A549 (cell line): ENCODE data around the gene PTGER4. TPM values are rescaled to one million over a fixed set of nuclear protein-coding genes. Genes with fewer than 3 reads are reported as not detected.

Experiments
- ATAC-seq, 2 experiments: fragments of 200-7000 bp in 1 of 2; fragments of >200 bp in 1 of 2; cut with Nextera tagmentation in 1 of 2; cut with Tn5 transposase in 1 of 2; 3 replicates each; pipeline versions ENCODE4 v1.8.0 to v1.9.1; 2018 to 2020; ENCODE audit warnings: mild to moderate bottlenecking in 1 of 2, moderate library complexity in 1 of 2
- CTCF ChIA-PET: fragments of 300-600 bp; sonication (Branson Sonifier 250); formaldehyde crosslinking; extraction: SDS; loops from one replicate; lab custom pipeline; 2021; ENCODE audit warnings: antibody characterized with exemption, inconsistent platforms; lab: Yijun Ruan, JAX
- POLR2A ChIA-PET: fragments of 350-600 bp; formaldehyde crosslinking; extraction: SDS; loops from one replicate; lab custom pipeline; 2021; ENCODE audit warnings: antibody characterized with exemption, inconsistent platforms; lab: Yijun Ruan, JAX
- DNase-seq, 2 experiments: peaks; one replicate each; pipeline versions ENCODE4 v3.0.0 to v3.0.0-alpha.2; 2011 to 2016; ENCODE audit warnings: low read depth in 1 of 2, low spot score in 1 of 2
- FAIRE-seq: peaks from 2 replicates; lab custom pipeline; 2011; peaks lifted over from hg19 to GRCh38; lab: Jason Lieb, UNC
- H3K27ac ChIP-seq, 2 experiments: fragments of >200 bp; sonication (Bioruptor Twin); formaldehyde crosslinking; 3 replicates each; pipeline ENCODE4 v1.5.1; 2016 to 2017
- H3K4me1 ChIP-seq: fragments of >200 bp; sonication (Bioruptor Twin); formaldehyde crosslinking; 3 replicates; pipeline ENCODE4 v1.6.1; 2016
- H3K4me2 ChIP-seq: fragments of >200 bp; sonication (Bioruptor Twin); formaldehyde crosslinking; 3 replicates; pipeline ENCODE4 v1.6.1; 2016
- H3K4me3 ChIP-seq: fragments of >200 bp; sonication (Bioruptor Twin); formaldehyde crosslinking; 3 replicates; pipeline ENCODE4 v1.5.1; 2016
- H3K9me3 ChIP-seq: fragments of >200 bp; sonication (Bioruptor Twin); formaldehyde crosslinking; 3 replicates; pipeline ENCODE4 v1.6.1; 2016
- BCL3 ChIP-seq: fragments of >200 bp; sonication (Bioruptor Twin); formaldehyde crosslinking; IDR thresholded peaks from 3 replicates; pipeline ENCODE4 v1.6.1; 2016
- BHLHE40 ChIP-seq: IDR thresholded peaks from 2 replicates; pipeline ENCODE4 v1.6.1; 2012; ENCODE audit warnings: low read depth, low read length, inconsistent platforms
- CEBPB ChIP-seq, 2 experiments: fragments of >200 bp in 1 of 2; sonication (Bioruptor Twin) in 1 of 2; formaldehyde crosslinking in 1 of 2; IDR thresholded peaks; 2 replicates each; pipeline ENCODE4 v1.6.1; 2012 to 2016
- E2F6 ChIP-seq: IDR thresholded peaks from 2 replicates; pipeline ENCODE4 v1.6.1; 2012; ENCODE audit warnings: low read depth, borderline replicate concordance
- ELK1 ChIP-seq: fragments of 150-350 bp; IDR thresholded peaks from 2 replicates; pipeline ENCODE4 v1.6.1; 2014; ENCODE audit warnings: low read depth, mild to moderate bottlenecking, low read length
- HEYL ChIP-seq: fragments of 250-450 bp; sonication (Bioruptor Pico); IDR thresholded peaks from 2 replicates; pipeline ENCODE4 v1.8.0; 2021; ENCODE audit warnings: mild to moderate bottlenecking, moderate library complexity
- HOXB13 ChIP-seq: fragments of 250-450 bp; sonication (Bioruptor Pico); IDR thresholded peaks from 2 replicates; pipeline ENCODE4 v1.5.0; 2020; ENCODE audit warnings: low read depth, mild to moderate bottlenecking, moderate library complexity
- KDM1A ChIP-seq: fragments of 200-600 bp; sonication (generic); IDR thresholded peaks from 2 replicates; pipeline ENCODE4 v1.6.1; 2016; ENCODE audit warnings: low read depth, mild to moderate bottlenecking
- MAFK ChIP-seq: fragments of 450-650 bp; IDR thresholded peaks from 2 replicates; pipeline ENCODE4 v1.6.1; 2014; ENCODE audit not compliant: partially characterized antibody
- MAX ChIP-seq: IDR thresholded peaks from 2 replicates; pipeline ENCODE4 v1.6.1; 2012
- NFE2L2 ChIP-seq: fragments of 150-350 bp; conservative IDR thresholded peaks from 2 replicates; pipeline ENCODE4 v1.6.1; 2014; ENCODE audit warnings: low read length
- NR3C1 ChIP-seq: fragments of >200 bp; sonication (Bioruptor Twin); formaldehyde crosslinking; IDR thresholded peaks from 3 replicates; pipeline ENCODE4 v1.6.1; 2017
- RAD21 ChIP-seq, 2 experiments: fragments of >200 bp in 1 of 2; sonication (Bioruptor Twin) in 1 of 2; formaldehyde crosslinking in 1 of 2; IDR thresholded peaks in 1 of 2; conservative IDR thresholded peaks in 1 of 2; 2 replicates in 1 of 2; 3 replicates in 1 of 2; pipeline ENCODE4 v1.6.1; 2012 to 2018; ENCODE audit warnings: inconsistent platforms in 1 of 2
- REST ChIP-seq: fragments of 200-600 bp; sonication (generic); IDR thresholded peaks from 2 replicates; pipeline ENCODE4 v1.6.1; 2016; ENCODE audit warnings: antibody characterized with exemption, mild to moderate bottlenecking, moderate library complexity
- TFCP2L1 ChIP-seq: fragments of 250-450 bp; sonication (Bioruptor Pico); IDR thresholded peaks from 2 replicates; pipeline ENCODE4 v1.5.0; 2021; ENCODE audit warnings: mild to moderate bottlenecking
- TP53 ChIP-seq: fragments of 250-450 bp; sonication (Bioruptor Pico); IDR thresholded peaks from 2 replicates; pipeline ENCODE4 v1.5.0; 2021; ENCODE audit warnings: mild to moderate bottlenecking, moderate library complexity
- ZC3H11A ChIP-seq: fragments of 450-650 bp; IDR thresholded peaks from 2 replicates; pipeline ENCODE4 v1.6.1; 2014; ENCODE audit warnings: antibody characterized with exemption, mild to moderate bottlenecking
- ZFP36 ChIP-seq: fragments of 450-650 bp; IDR thresholded peaks from 2 replicates; pipeline ENCODE4 v1.6.1; 2014; ENCODE audit warnings: borderline replicate concordance; ENCODE audit not compliant: partially characterized antibody
- WGBS: methylation state at CpG from one replicate; pipeline ENCODE4 v1.1.6; 2017; ENCODE audit errors: missing lambda C conversion rate; 5-methylcytosine and 5-hydroxymethylcytosine counted together
- polyA plus RNA-seq, 4 experiments: library from polyadenylated mRNA; depleted of rRNA in 3 of 4; stranded (reverse); fragments of >200 nt; fragmentation: RNase III in 1 of 4; extraction: RNeasy Plus Mini Kit Qiagen cat#74134 plus additional on column Dnase treatment in 1 of 4; gene quantifications; 2 replicates in 3 of 4; 3 replicates in 1 of 4; pipeline ENCODE4 v1.2.3, GENCODE V29; 2011 to 2017

PTGER4 gene
- polyA plus RNA-seq, 2 of the 4 experiments (the other 2 are of a cell fraction), result 0.54 to 0.89 TPM

GRCh38 chr5:40675396-40676133 lies 4.2 kb upstream of the PTGER4 start:
- ChIA-PET POLR2A (no interaction called here), CTCF (interaction anchor here (0.6 to 1.8 kb wide), 2 partner anchors 390 to 961 kb away, joined by 3 to 4 read pairs; no protein-coding TSS in a partner anchor)
- H3K9me3 ChIP-seq, result no peaks in the 10 kb centered on the region
- H3K4me3 ChIP-seq, result no peak overlapping the region
- WGBS, result 86% methylated on average over 7 of the region's 7 CpGs
- no peak overlapping the region for H3K4me2 ChIP-seq
- TF ChIP-seq NR3C1 (no peak), MAFK (no peak)
- no peak for DNase-seq
- FAIRE-seq, result no peak
- H3K27ac ChIP-seq, result no peak overlapping the region
- no peak for ATAC-seq
- H3K4me1 ChIP-seq, result peaks cover 20% of the 10 kb centered on the region

- H3K4me2 ChIP-seq, result peak overlapping the region; percentile 89
- no peak for DNase-seq
- WGBS, result 57% methylated on average over 3 of the region's 3 CpGs
- no peak overlapping the region for H3K4me3 ChIP-seq
- CTCF ChIA-PET, result interaction anchor here (1.3 to 1.8 kb wide), 4 partner anchors 12 to 963 kb away, joined by 3 to 4 read pairs (median 3); no protein-coding TSS in a partner anchor
- H3K27ac ChIP-seq, result peak overlapping the region; percentile 65 to 90; a peak in 4 of 6 replicates
- FAIRE-seq, result no peak
- no peak for ATAC-seq
- no peaks in the 10 kb centered on the region for H3K9me3 ChIP-seq
- peaks cover 20% of the 10 kb centered on the region for H3K4me1 ChIP-seq
- TF ChIP-seq REST (no peak), TP53 (no peak), HEYL (no peak), ZFP36 (no peak), MAX (no peak), ELK1 (no peak), CEBPB (IDR thresholded peaks at IDR 0.05) (no peak), KDM1A (no peak), BHLHE40 (no peak), E2F6 (no peak), ZC3H11A (no peak), NFE2L2 (no peak), HOXB13 (CRISPR knock-in tag) (no peak), BCL3 (no peak), TFCP2L1 (CRISPR knock-in tag) (no peak), RAD21 (conservative IDR thresholded peaks at IDR 0.05 in 1 of 2, IDR thresholded peaks at IDR 0.05 in 1 of 2) (no peak)
- POLR2A ChIA-PET, result no interaction called here
Measured at GRCh38 chr5:40676613-40677343, 2.9 kb upstream of the PTGER4 start.
